Neural cell (in vitro differentiated cells): ENCODE data around the gene ZNF512. TPM values are rescaled to one million over a fixed set of nuclear protein-coding genes. Genes with fewer than 3 reads are reported as not detected.

Experiments
- H2AFZ ChIP-seq: fragments of 200-600, 300-800 bp; sonication (generic), shearing (Covaris generic); 2 replicates; pipeline ENCODE4 v1.6.0; 2014; ENCODE audit warnings: low read depth, mild to moderate bottlenecking, antibody characterized with exemption, low read length, moderate library complexity
- H3F3A ChIP-seq: fragments of 200-600 bp; shearing (Covaris generic); 2 replicates; pipeline ENCODE4 v1.6.1; 2016; ENCODE audit warnings: mild to moderate bottlenecking, moderate library complexity, mixed read lengths, antibody characterized with exemption, low read length; ENCODE audit not compliant: insufficient read depth, poor library complexity, severe bottlenecking
- H3K27ac ChIP-seq: fragments of 200-600, 300-800 bp; sonication (generic), shearing (Covaris generic); 2 replicates; pipeline ENCODE4 v1.5.1; 2014; ENCODE audit warnings: mild to moderate bottlenecking, low read length, moderate library complexity
- H3K27me3 ChIP-seq: fragments of 300-800, 200-600 bp; sonication (generic), shearing (Covaris generic); 2 replicates; pipeline ENCODE4 v1.6.0; 2014; ENCODE audit warnings: mild to moderate bottlenecking, low read depth, low read length, moderate library complexity; ENCODE audit not compliant: insufficient read depth
- H3K36me3 ChIP-seq: fragments of 300-800, 200-600 bp; sonication (generic), shearing (Covaris generic); 2 replicates; pipeline ENCODE4 v1.5.1; 2014; ENCODE audit warnings: mild to moderate bottlenecking, antibody characterized with exemption, low read length, moderate library complexity; ENCODE audit not compliant: insufficient read depth
- H3K4me2 ChIP-seq: fragments of 300-800, 200-600 bp; sonication (generic), shearing (Covaris generic); 2 replicates; pipeline ENCODE4 v1.6.0; 2014; ENCODE audit warnings: mild to moderate bottlenecking, low read length
- H3K4me3 ChIP-seq: fragments of 300-800, 200-600 bp; sonication (generic), shearing (Covaris generic); 2 replicates; pipeline ENCODE4 v1.5.1; 2014; ENCODE audit warnings: mild to moderate bottlenecking, low read length, moderate library complexity
- H3K79me2 ChIP-seq: fragments of 200-600 bp; shearing (Covaris generic); replicated peaks from 2 replicates; pipeline ENCODE4 v1.6.0; 2014; ENCODE audit warnings: mild to moderate bottlenecking, low read length, moderate library complexity; ENCODE audit not compliant: insufficient read depth
- H3K9ac ChIP-seq: fragments of 300-800, 200-600 bp; sonication (generic), shearing (Covaris generic); 2 replicates; pipeline ENCODE4 v1.6.1; 2016; ENCODE audit warnings: mild to moderate bottlenecking, low read length, mixed read lengths
- H3K9me2 ChIP-seq: fragments of 200-600 bp; shearing (Covaris generic); 2 replicates; pipeline ENCODE4 v1.6.1; 2016; ENCODE audit warnings: mild to moderate bottlenecking, low read length, mixed read lengths; ENCODE audit not compliant: insufficient read depth
- H3K9me3 ChIP-seq: fragments of 200-600, 300-800 bp; sonication (generic), shearing (Covaris generic); 2 replicates; pipeline ENCODE4 v1.6.1; 2016; ENCODE audit warnings: mild to moderate bottlenecking, mixed run types, low read length, moderate library complexity, mixed read lengths
- H4K20me1 ChIP-seq: fragments of 200-600 bp; shearing (Covaris generic); 2 replicates; pipeline ENCODE4 v1.6.1; 2016; ENCODE audit warnings: mild to moderate bottlenecking, mixed run types; ENCODE audit not compliant: insufficient read depth
- CTCF ChIP-seq: fragments of 450-650 bp; IDR thresholded peaks from 2 replicates; pipeline ENCODE4 v1.5.1; 2014; ENCODE audit warnings: antibody characterized with exemption, mild to moderate bottlenecking, moderate library complexity; ENCODE audit not compliant: poor library complexity, severe bottlenecking
- EP300 ChIP-seq: fragments of 450-650 bp; conservative IDR thresholded peaks from 2 replicates; pipeline ENCODE4 v1.6.1; 2014; ENCODE audit warnings: antibody characterized with exemption, mild to moderate bottlenecking, moderate library complexity; ENCODE audit not compliant: poor library complexity, severe bottlenecking
- EZH2 ChIP-seq: fragments of 200-600, 300-800 bp; shearing (Covaris generic), sonication (generic); IDR thresholded peaks from 2 replicates; pipeline ENCODE4 v1.6.1; 2014; ENCODE audit warnings: antibody characterized with exemption, low read length, borderline replicate concordance, mild to moderate bottlenecking; ENCODE audit not compliant: insufficient read depth, poor library complexity, severe bottlenecking
- MXI1 ChIP-seq: fragments of 450-650 bp; conservative IDR thresholded peaks from 2 replicates; pipeline ENCODE4 v1.6.1; 2014; ENCODE audit warnings: antibody characterized with exemption, mild to moderate bottlenecking; ENCODE audit not compliant: poor library complexity, severe bottlenecking
- POLR2AphosphoS5 ChIP-seq: IDR thresholded peaks from 2 replicates; pipeline ENCODE4 v1.6.1; 2012
- RAD21 ChIP-seq: fragments of 450-650 bp; conservative IDR thresholded peaks from 2 replicates; pipeline ENCODE4 v1.6.1; 2014; ENCODE audit warnings: antibody characterized with exemption, mild to moderate bottlenecking, moderate library complexity
- REST ChIP-seq: IDR thresholded peaks from 2 replicates; pipeline ENCODE4 v1.6.1; 2012; ENCODE audit warnings: borderline replicate concordance
- SMC3 ChIP-seq: fragments of 450-650 bp; conservative IDR thresholded peaks from 2 replicates; pipeline ENCODE4 v1.6.1; 2014; ENCODE audit warnings: antibody characterized with exemption, mild to moderate bottlenecking, moderate library complexity; ENCODE audit not compliant: poor library complexity
- TAF1 ChIP-seq: IDR thresholded peaks from 2 replicates; pipeline ENCODE4 v1.6.1; 2012; ENCODE audit warnings: low read depth
- polyA plus RNA-seq: library from polyadenylated mRNA; depleted of rRNA; stranded (reverse); fragments of >200 nt; gene quantifications from 2 replicates; pipeline ENCODE4 v1.2.3, GENCODE V29; 2014

Gene ZNF512
- polyA plus RNA-seq, 1 donor from 2014 or later, result 30.8 TPM

DNA sequence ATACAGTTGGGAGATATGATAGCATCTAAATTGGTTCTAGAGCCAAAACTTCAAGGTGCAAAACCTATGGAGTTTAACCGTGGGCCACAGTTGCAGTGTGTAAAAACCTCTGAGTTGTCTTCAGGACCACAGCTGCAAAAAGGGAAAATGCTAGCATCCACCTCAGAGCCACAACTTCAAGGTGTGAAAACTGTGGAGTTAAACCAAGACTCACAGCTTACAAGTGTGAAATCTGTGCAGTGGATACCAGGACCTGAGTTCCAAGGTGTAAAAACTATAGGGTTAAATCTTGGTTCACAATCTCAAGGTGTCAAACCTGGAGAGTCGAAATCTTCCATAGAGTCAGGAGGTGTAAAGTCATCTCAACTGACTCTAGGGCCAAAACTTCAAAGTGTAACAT lies 10.4 kb upstream of the ZNF512 start:
- Histone ChIP-seq H3K36me3 (no peaks in the 10 kb centered on the region), H3K79me2 (no peaks in the 10 kb centered on the region), H4K20me1 (no peaks in the 10 kb centered on the region), H3F3A (no peaks in the 10 kb centered on the region), H3K27ac (no peak overlapping the region), H3K9ac (no peak overlapping the region), H3K4me2 (no peak overlapping the region), H3K4me3 (no peak overlapping the region), H2AFZ (no peak overlapping the region), H3K9me2 (no peaks in the 10 kb centered on the region), H3K9me3 (no peaks in the 10 kb centered on the region), H3K27me3 (no peaks in the 10 kb centered on the region)
- TF ChIP-seq POLR2AphosphoS5 (no peak), CTCF (no peak), EZH2 (no peak), REST (no peak), EP300 (no peak), MXI1 (no peak), RAD21 (no peak), TAF1 (no peak), SMC3 (no peak)

DNA sequence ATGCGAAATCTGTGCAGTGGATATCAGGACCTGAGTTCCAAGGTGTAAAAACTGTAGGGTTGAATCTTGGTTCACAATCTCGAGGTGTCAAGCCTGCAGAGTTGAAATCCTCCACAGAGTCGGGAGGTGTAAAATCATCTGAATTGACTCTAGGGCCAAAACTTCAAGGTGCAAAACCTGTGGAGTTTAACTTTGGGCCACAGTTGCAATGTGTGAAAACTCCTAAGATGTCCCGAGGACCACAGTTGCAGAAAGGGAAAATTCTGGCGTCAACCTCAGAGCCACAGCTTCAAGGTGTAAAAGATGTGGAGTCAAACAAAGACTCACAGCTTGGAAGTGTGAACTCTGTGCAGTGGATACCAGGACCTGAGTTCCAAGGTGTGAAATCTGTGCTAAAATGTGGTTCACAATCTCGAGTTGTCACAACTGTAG lies 9.8 kb upstream of the ZNF512 start:
- Histone ChIP-seq H2AFZ (no peak overlapping the region), H3K27ac (no peak overlapping the region), H3K9me3 (peaks cover 3% of the 10 kb centered on the region), H3F3A (no peaks in the 10 kb centered on the region), H3K4me2 (no peak overlapping the region), H3K9ac (no peak overlapping the region), H3K4me3 (no peak overlapping the region), H3K36me3 (no peaks in the 10 kb centered on the region), H4K20me1 (no peaks in the 10 kb centered on the region), H3K27me3 (no peaks in the 10 kb centered on the region), H3K9me2 (no peaks in the 10 kb centered on the region), H3K79me2 (no peaks in the 10 kb centered on the region)
- TF ChIP-seq POLR2AphosphoS5, result no peak
- no peak for TF ChIP-seq EZH2
- no peak for TF ChIP-seq RAD21
- no peak for TF ChIP-seq TAF1
- TF ChIP-seq REST, result no peak
- no peak for TF ChIP-seq SMC3
- TF ChIP-seq EP300, result no peak
- TF ChIP-seq MXI1, result no peak
- no peak for TF ChIP-seq CTCF
